ENCODE measurements around the gene IL10RA. TPM values are rescaled to one million over a fixed set of nuclear protein-coding genes. Genes with fewer than 3 reads are reported as not detected.

The IL10RA gene
- total RNA-seq, 1 donor from 2014 or later, result 5.8 TPM

- Mint-ChIP-seq H3K27ac (ENCODE audit: unreplicated experiment) (no peak overlapping the region), H3K27me3 (ENCODE audit: unreplicated experiment) (peaks cover 2% of the 10 kb centered on the region), H3K4me3 (ENCODE audit: unreplicated experiment) (no peak overlapping the region), H3K36me3 (ENCODE audit: unreplicated experiment) (no peaks in the 10 kb centered on the region), H3K9me3 (ENCODE audit: unreplicated experiment) (no peaks in the 10 kb centered on the region), H3K4me1 (ENCODE audit: low read depth, unreplicated experiment) (no peaks in the 10 kb centered on the region)
- no peak for TF ChIP-seq CTCF (IDR thresholded peaks at IDR 0.05; ENCODE audit: partially characterized antibody, unreplicated experiment)
- no peak for DNase-seq
Observed at GRCh38 chr11:118042796-118043195, 56.6 kb downstream of the IL10RA start.

- Mint-ChIP-seq H3K9me3 (ENCODE audit: unreplicated experiment) (no peaks in the 10 kb centered on the region), H3K4me3 (ENCODE audit: unreplicated experiment) (no peak overlapping the region), H3K4me1 (ENCODE audit: low read depth, unreplicated experiment) (no peaks in the 10 kb centered on the region), H3K27me3 (ENCODE audit: unreplicated experiment) (peaks cover 2% of the 10 kb centered on the region), H3K27ac (ENCODE audit: unreplicated experiment) (no peak overlapping the region), H3K36me3 (ENCODE audit: unreplicated experiment) (no peaks in the 10 kb centered on the region)
- TF ChIP-seq CTCF (IDR thresholded peaks at IDR 0.05; ENCODE audit: partially characterized antibody, unreplicated experiment), result no peak
- DNase-seq, result no peak
Observed at GRCh38 chr11:118045191-118045590, 59.0 kb downstream of the IL10RA start.

GRCh38 chr11:118046051-118046963 lies 60.1 kb downstream of the IL10RA start:
- Mint-ChIP-seq H3K4me3 (ENCODE audit: unreplicated experiment) (no peak overlapping the region), H3K36me3 (ENCODE audit: unreplicated experiment) (no peaks in the 10 kb centered on the region), H3K27me3 (ENCODE audit: unreplicated experiment) (peaks cover 2% of the 10 kb centered on the region), H3K27ac (ENCODE audit: unreplicated experiment) (no peak overlapping the region), H3K9me3 (ENCODE audit: unreplicated experiment) (no peaks in the 10 kb centered on the region), H3K4me1 (ENCODE audit: low read depth, unreplicated experiment) (no peaks in the 10 kb centered on the region)
- TF ChIP-seq CTCF (IDR thresholded peaks at IDR 0.05; ENCODE audit: partially characterized antibody, unreplicated experiment), result no peak
- no peak for DNase-seq

GRCh38 chr11:118046964-118047700 lies 60.9 kb downstream of the IL10RA start:
- H3K27ac Mint-ChIP-seq (ENCODE audit: unreplicated experiment), result no peak overlapping the region

More at GRCh38 chr11:118046964-118047700, 60.9 kb downstream of the IL10RA start:
- H3K27me3 Mint-ChIP-seq (ENCODE audit: unreplicated experiment), result peaks cover 2% of the 10 kb centered on the region
- no peak for TF ChIP-seq CTCF (IDR thresholded peaks at IDR 0.05; ENCODE audit: partially characterized antibody, unreplicated experiment)
- no peaks in the 10 kb centered on the region for H3K36me3 Mint-ChIP-seq (ENCODE audit: unreplicated experiment)
- H3K4me1 Mint-ChIP-seq (ENCODE audit: low read depth, unreplicated experiment), result no peaks in the 10 kb centered on the region
- DNase-seq, result no peak
- no peaks in the 10 kb centered on the region for H3K9me3 Mint-ChIP-seq (ENCODE audit: unreplicated experiment)
- H3K4me3 Mint-ChIP-seq (ENCODE audit: unreplicated experiment), result no peak overlapping the region
